Measurements from ENCODE around the gene MATCAP1. TPM values are rescaled to one million over a fixed set of nuclear protein-coding genes. Genes with fewer than 3 reads are reported as not detected.

Gene MATCAP1
- total RNA-seq, 1 experiment from 2014 or later, result 51.2 TPM

DNA sequence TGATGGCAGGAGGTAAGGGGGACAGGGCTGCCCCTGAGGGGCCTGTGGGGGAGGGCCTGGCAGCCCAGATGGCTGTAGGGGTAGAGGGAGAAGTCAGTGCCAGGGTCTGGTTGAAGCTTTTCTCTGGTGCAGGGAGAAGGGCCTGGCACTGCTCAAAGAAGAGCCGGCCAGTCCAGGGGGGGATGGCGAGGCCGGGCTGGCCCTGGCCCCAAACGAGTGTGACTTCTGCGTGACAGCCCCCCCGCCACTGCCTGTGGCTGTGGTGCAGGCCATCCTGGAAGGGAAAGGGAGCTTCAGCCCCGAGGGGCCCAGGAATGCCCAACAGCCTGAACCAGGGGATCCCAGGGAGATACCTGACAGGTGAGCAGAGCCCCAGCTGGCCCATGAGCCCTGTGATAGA, 16.2 kb downstream of the MATCAP1 start:
- H3K27ac ChIP-seq (ENCODE audit: insufficient read length, low read depth, low read length), result no peak overlapping the region

More for the DNA sequence above, 16.2 kb downstream of the MATCAP1 start:
- no peak for DNase-seq
- Histone ChIP-seq H4K5ac (ENCODE audit: insufficient read length, low read depth, low read length) (no peak overlapping the region), H3K79me2 (ENCODE audit: insufficient read depth, low read length) (no peaks in the 10 kb centered on the region), H3K23me2 (ENCODE audit: insufficient read length, low read depth, low read length, poor library complexity, severe bottlenecking) (peaks cover 14% of the 10 kb centered on the region), H3K14ac (ENCODE audit: insufficient read depth, low read length) (no peak overlapping the region), H2BK120ac (ENCODE audit: low read depth, low read length, poor library complexity, severe bottlenecking) (no peak overlapping the region), H4K20me1 (ENCODE audit: control insufficient read depth, insufficient read depth, insufficient read length) (no peaks in the 10 kb centered on the region), H2BK5ac (ENCODE audit: insufficient read length, low read length) (no peak overlapping the region), H3K9me3 (ENCODE audit: control insufficient read depth, low read depth, low read length) (no peaks in the 10 kb centered on the region), H3K9ac (ENCODE audit: extremely low read depth, insufficient read length, low read length) (no peak overlapping the region), H2AK5ac (ENCODE audit: insufficient read length, low read length) (no peak overlapping the region), H3K4ac (ENCODE audit: low read depth, low read length) (no peak overlapping the region), H3K79me1 (ENCODE audit: insufficient read depth, low read depth, low read length, poor library complexity, severe bottlenecking) (no peaks in the 10 kb centered on the region), H3K27me3 (ENCODE audit: insufficient read depth, low read length) (peaks cover 78% of the 10 kb centered on the region), H3K23ac (ENCODE audit: insufficient read length, low read depth, low read length) (no peak overlapping the region), H4K8ac (replicated peaks; ENCODE audit: insufficient read length, low read depth, low read length) (no peak overlapping the region), H3K56ac (ENCODE audit: insufficient read length, low read depth, low read length) (no peak overlapping the region), H3K4me2 (ENCODE audit: insufficient read depth, insufficient read length, low read length) (no peak overlapping the region), H2BK20ac (ENCODE audit: low read depth, low read length, poor library complexity, severe bottlenecking) (no peak overlapping the region), H3K4me1 (ENCODE audit: insufficient read depth, low read length) (peaks cover 4% of the 10 kb centered on the region; the same call in 1 of the 2 replicates), H2AFZ (ENCODE audit: low read length) (no peak overlapping the region), H2BK12ac (ENCODE audit: insufficient read length, low read depth, low read length) (no peak overlapping the region), H4K91ac (ENCODE audit: insufficient read length, low read depth, low read length) (no peak overlapping the region), H3T11ph (ENCODE audit: low read length) (no peak overlapping the region), H2BK15ac (ENCODE audit: low read depth, low read length) (no peak overlapping the region), H3K18ac (ENCODE audit: insufficient read length, low read depth, low read length) (no peak overlapping the region)
- H3K36me3 Mint-ChIP-seq (ENCODE audit: insufficient read depth in 1 of 3, low read depth in 3 of 3), result no peaks in the 10 kb centered on the region; a peak in 1 of 7 replicates
- H3K4me1 Mint-ChIP-seq, result peaks cover 25 to 57% of the 10 kb centered on the region in 2 experiments
- TF ChIP-seq, protein P1, sequence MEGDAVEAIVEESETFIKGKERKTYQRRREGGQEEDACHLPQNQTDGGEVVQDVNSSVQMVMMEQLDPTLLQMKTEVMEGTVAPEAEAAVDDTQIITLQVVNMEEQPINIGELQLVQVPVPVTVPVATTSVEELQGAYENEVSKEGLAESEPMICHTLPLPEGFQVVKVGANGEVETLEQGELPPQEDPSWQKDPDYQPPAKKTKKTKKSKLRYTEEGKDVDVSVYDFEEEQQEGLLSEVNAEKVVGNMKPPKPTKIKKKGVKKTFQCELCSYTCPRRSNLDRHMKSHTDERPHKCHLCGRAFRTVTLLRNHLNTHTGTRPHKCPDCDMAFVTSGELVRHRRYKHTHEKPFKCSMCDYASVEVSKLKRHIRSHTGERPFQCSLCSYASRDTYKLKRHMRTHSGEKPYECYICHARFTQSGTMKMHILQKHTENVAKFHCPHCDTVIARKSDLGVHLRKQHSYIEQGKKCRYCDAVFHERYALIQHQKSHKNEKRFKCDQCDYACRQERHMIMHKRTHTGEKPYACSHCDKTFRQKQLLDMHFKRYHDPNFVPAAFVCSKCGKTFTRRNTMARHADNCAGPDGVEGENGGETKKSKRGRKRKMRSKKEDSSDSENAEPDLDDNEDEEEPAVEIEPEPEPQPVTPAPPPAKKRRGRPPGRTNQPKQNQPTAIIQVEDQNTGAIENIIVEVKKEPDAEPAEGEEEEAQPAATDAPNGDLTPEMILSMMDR (conservative IDR thresholded peaks at IDR 0.05), result no peak
- peaks cover 0 to 3% of the 10 kb centered on the region in 2 experiments; a peak in 1 of 5 replicates for H3K9me3 Mint-ChIP-seq
- no peak overlapping the region for H3K4me3 Mint-ChIP-seq
- WGBS (ENCODE audit: extremely low coverage, insufficient read length, low lambda C conversion rate), result no CpG with 5 or more reads among the region's 7 CpGs
- no peak overlapping the region for H3K27ac Mint-ChIP-seq
- peaks cover 92% of the 10 kb centered on the region for H3K27me3 Mint-ChIP-seq (ENCODE audit: low read depth)

Data from H9 (cell line).